ENCODE data around the gene ERF.

- TF ChIP-seq, protein P1, sequence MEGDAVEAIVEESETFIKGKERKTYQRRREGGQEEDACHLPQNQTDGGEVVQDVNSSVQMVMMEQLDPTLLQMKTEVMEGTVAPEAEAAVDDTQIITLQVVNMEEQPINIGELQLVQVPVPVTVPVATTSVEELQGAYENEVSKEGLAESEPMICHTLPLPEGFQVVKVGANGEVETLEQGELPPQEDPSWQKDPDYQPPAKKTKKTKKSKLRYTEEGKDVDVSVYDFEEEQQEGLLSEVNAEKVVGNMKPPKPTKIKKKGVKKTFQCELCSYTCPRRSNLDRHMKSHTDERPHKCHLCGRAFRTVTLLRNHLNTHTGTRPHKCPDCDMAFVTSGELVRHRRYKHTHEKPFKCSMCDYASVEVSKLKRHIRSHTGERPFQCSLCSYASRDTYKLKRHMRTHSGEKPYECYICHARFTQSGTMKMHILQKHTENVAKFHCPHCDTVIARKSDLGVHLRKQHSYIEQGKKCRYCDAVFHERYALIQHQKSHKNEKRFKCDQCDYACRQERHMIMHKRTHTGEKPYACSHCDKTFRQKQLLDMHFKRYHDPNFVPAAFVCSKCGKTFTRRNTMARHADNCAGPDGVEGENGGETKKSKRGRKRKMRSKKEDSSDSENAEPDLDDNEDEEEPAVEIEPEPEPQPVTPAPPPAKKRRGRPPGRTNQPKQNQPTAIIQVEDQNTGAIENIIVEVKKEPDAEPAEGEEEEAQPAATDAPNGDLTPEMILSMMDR (IDR thresholded peaks at IDR 0.05): no peak
- TF ChIP-seq EZH2 (IDR thresholded peaks at IDR 0.05; ENCODE audit: borderline replicate concordance, insufficient read depth, low read depth, low read length, poor library complexity, severe bottlenecking): no peak
Measured at GRCh38 chr19:42242069-42242511, 12.8 kb downstream of the ERF start.

Data from B cell (primary cell).